D721Med (cell line): ENCODE results near the gene RPS27A.

Experiments used
- DNase-seq: peaks from one replicate; pipeline ENCODE4 v3.0.0; 2011; ENCODE audit warnings: low spot score; ENCODE audit not compliant: insufficient read length
- FAIRE-seq: peaks from 2 replicates; lab custom pipeline; 2011; peaks lifted over from hg19 to GRCh38; lab: Jason Lieb, UNC
- TF ChIP-seq, protein P1 (sequence below): IDR thresholded peaks from 2 replicates; pipeline ENCODE4 v1.5.1; 2012; ENCODE audit warnings: mild to moderate bottlenecking, control low read depth; ENCODE audit not compliant: insufficient read depth; ENCODE audit errors: missing control alignments

RPS27A gene

DNA sequence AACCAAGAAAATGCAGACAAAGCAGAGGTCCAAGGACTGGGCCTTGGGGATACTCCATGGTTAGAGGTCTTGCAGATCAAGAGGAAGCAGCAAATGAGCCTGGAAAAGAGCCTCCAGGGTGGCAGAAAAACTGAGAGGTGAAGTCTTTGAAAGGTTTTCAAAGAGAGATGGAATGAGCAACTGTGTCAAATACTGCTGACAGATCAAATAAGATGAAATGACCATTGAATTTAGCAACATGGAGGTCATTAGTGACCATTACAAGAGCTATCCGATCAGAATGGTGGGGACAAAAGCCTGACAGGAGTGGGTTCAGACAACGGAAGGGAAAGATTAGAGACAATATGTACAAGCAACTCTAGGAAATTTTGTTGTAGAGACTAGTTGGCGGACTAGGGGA is 1.9 kb upstream of the RPS27A start:
- no peak for DNase-seq

DNA sequence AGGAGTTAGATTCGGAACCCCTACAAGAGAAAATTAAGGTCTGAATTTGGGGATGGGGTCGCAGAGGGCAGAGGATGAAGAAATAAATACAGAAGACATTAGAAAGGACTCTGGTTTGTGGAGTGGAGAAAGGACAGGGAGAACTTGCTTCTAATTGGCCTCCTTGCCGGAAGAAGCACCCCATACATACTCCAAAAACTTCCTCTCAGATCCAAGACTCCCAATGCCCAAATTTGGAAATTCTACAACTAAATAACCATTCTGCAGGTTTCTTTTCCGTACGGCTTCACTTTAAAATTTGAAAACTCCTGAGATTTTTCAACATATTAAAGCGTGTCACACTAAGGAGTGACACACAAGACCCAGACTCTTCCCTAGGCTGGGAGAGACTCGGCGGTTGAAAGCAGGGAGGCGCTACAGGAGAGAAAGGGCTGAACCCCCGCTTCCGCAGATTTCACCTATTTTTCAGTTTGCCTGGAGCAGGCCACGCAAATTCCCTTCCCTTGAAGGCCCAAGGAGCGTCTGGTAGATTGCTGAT is 873 bp upstream of the RPS27A start:
- FAIRE-seq (no peak), DNase-seq (no peak)
- TF ChIP-seq, protein P1, sequence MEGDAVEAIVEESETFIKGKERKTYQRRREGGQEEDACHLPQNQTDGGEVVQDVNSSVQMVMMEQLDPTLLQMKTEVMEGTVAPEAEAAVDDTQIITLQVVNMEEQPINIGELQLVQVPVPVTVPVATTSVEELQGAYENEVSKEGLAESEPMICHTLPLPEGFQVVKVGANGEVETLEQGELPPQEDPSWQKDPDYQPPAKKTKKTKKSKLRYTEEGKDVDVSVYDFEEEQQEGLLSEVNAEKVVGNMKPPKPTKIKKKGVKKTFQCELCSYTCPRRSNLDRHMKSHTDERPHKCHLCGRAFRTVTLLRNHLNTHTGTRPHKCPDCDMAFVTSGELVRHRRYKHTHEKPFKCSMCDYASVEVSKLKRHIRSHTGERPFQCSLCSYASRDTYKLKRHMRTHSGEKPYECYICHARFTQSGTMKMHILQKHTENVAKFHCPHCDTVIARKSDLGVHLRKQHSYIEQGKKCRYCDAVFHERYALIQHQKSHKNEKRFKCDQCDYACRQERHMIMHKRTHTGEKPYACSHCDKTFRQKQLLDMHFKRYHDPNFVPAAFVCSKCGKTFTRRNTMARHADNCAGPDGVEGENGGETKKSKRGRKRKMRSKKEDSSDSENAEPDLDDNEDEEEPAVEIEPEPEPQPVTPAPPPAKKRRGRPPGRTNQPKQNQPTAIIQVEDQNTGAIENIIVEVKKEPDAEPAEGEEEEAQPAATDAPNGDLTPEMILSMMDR = no peak

More for the DNA sequence above, 1.9 kb upstream of the RPS27A start:
- FAIRE-seq = no peak
- TF ChIP-seq, protein P1 = no peak

DNA sequence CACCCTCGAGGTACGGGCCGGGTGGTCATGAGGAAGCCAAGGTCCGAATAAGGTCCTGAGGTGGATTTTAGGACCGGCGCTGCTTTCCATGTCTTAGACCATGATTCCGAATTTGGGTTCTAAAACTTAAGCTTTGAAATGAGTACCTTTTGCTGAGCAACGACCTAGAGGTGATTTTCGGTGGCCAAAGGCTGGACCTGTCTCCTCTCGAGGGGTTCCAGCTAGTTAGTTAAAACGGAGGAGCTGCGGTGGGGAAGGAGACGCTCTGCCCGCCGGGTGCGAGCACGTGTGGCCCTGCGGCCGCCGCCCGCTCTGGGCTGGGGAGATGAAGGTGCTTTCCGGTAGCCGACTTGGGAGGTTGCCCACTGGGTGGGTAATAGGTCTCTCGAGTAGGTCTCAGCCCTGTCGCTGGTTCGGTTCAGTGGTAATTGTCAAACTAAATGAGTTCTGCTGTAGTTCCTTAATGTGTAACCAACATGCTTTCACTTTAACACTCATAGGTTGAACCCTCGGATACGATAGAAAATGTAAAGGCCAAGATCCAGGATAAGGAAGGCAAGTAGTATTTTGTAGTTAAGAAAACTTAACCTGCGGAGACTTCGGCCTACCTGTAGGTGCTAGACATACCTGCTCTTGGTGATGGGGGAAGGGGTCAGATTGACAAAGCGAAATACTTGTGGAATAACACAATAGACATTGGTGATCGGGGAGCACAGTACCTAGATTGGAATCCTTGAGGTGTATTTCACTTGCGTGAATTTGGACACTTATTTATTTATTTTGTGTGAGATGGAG is 572 bp downstream of the RPS27A start:
- no peak for DNase-seq
- FAIRE-seq = no peak
- TF ChIP-seq, protein P1 = no peak

DNA sequence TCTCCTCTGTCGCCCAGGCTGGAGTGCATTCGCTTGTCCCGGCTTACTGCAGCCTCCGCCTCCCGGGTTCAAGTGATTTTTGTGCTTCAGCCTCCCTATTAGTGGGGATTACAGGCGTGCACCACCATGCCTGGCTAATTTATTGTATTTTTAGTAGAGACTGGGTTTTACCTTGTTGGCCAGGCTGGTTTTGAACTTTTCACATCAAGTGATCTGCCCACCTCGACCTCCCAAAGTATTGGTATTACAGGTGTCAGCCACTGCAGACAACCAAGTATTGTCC is 1.1 kb downstream of the RPS27A start:
- no peak for DNase-seq
- FAIRE-seq = no peak

DNA sequence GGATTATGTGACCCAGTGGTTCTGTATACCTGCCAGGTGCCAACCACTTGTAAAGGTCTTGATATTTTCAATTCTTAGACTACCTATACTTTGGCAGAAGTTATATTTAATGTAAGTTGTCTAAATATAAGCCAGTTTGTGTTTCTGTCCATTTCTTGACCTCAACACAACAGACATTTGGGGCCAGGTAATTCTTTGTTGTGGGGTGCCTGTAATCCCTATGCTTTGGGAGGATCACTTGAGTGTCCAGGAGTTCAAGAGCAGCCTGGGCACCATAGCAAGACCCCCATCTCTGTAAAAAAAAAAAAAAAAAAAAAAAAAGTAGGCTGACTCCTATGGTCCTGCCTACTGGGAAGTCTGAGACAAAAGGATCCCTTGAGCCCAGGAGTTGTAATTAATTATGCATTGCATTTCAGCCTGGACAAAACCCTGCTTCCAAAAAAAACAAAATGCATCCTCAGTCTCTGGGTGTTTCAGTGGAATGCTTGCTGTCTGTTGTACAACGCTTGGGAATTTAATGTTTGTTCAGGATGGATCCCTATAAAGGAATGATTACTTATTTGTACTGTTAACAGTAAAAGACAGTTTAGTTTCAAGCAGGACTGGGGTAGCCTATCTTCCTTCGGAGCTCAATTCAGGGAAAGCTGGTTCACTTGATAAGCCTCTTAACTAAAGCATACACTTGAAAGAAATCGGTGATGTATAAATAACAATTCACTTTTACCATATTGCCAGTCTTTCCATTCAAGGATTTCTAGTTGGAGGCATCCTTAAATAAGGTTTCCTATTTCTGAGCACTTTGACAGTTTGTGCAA is 3.4 kb downstream of the RPS27A start:
- FAIRE-seq (no peak), DNase-seq (no peak)
- TF ChIP-seq, protein P1 = no peak

More for the DNA sequence above, 1.1 kb downstream of the RPS27A start:
- TF ChIP-seq, protein P1 = no peak

DNA sequence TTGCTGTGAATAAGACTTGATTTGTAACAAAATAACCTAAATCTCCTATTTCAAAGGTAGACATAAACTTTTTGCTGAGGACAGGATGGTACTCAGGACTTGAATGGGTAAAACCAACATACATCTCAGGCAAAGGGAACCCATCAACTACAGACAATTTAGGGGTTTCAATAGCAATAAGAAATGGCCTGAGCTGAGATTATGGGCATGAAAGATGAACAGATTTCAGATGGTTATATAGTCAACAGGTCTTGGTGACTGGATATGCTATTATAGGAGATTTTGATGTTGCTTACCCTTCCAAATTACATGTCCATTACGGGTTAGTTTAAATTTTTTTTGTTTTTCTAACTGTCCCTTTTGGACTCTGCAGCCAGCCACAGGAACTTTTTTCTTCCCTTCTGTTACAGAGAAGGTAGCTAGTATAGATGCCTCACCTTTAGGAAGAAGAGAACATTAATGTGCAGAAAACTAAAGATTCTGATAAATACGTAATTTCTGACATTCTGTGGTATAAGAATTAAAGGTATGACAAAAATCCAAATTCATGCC is 4.6 kb downstream of the RPS27A start:
- TF ChIP-seq, protein P1 = no peak
- no peak for DNase-seq
- FAIRE-seq = no peak
